SK-N-SH treated with all-trans-retinoic acid at 6 μM for 48 hours (cell line): Measurements from ENCODE around the gene TBATA.

Experiments
- ATAC-seq: fragments of 200-7000 bp; cut with Tn5 transposase; 3 replicates; pipeline ENCODE4 v1.9.1; 2020; ENCODE audit warnings: mild to moderate bottlenecking, moderate library complexity
- ARNTL ChIP-seq: fragments of 450-650 bp; formaldehyde crosslinking; IDR thresholded peaks from 2 replicates; pipeline ENCODE4 v1.5.0; 2020; ENCODE audit warnings: low read depth, mild to moderate bottlenecking, moderate library complexity, borderline replicate concordance
- BACH2 ChIP-seq: fragments of 250-450 bp; sonication (Bioruptor Pico); IDR thresholded peaks from 2 replicates; pipeline ENCODE4 v1.9.0; 2021; ENCODE audit warnings: mild to moderate bottlenecking, borderline replicate concordance
- CSDC2 ChIP-seq: fragments of 250-450 bp; sonication (Bioruptor Pico); IDR thresholded peaks from 2 replicates; pipeline ENCODE4 v1.5.0; 2020; ENCODE audit warnings: mild to moderate bottlenecking, moderate library complexity
- ESRRG ChIP-seq: fragments of 250-450 bp; sonication (Bioruptor Pico); IDR thresholded peaks from 2 replicates; pipeline ENCODE4 v1.6.1; 2021; ENCODE audit warnings: mild to moderate bottlenecking
- GLIS3 ChIP-seq: fragments of 250-450 bp; sonication (Bioruptor Pico); IDR thresholded peaks from 2 replicates; pipeline ENCODE4 v1.5.0; 2020; ENCODE audit warnings: mild to moderate bottlenecking, moderate library complexity
- ISL1 ChIP-seq: fragments of 250-450 bp; sonication (Bioruptor Pico); IDR thresholded peaks from 2 replicates; pipeline ENCODE4 v2.1.2; 2022; ENCODE audit warnings: mild to moderate bottlenecking, moderate library complexity
- OSR1 ChIP-seq: fragments of 250-450 bp; sonication (Bioruptor Pico); IDR thresholded peaks from 2 replicates; pipeline ENCODE4 v1.8.0; 2022; ENCODE audit warnings: moderate library complexity, mild to moderate bottlenecking, inconsistent platforms
- PPARA ChIP-seq: fragments of 250-450 bp; sonication (Bioruptor Pico); IDR thresholded peaks from 2 replicates; pipeline ENCODE4 v1.5.0; 2020; ENCODE audit warnings: mild to moderate bottlenecking, borderline replicate concordance
- RARB ChIP-seq: fragments of 250-450 bp; sonication (Bioruptor Pico); IDR thresholded peaks from 2 replicates; pipeline ENCODE4 v1.8.0; 2021; ENCODE audit warnings: mild to moderate bottlenecking, moderate library complexity
- SNAI2 ChIP-seq: fragments of 250-450 bp; sonication (Bioruptor Pico); IDR thresholded peaks from 2 replicates; pipeline ENCODE4 v1.5.0; 2020; ENCODE audit warnings: mild to moderate bottlenecking, moderate library complexity
- TCF4 ChIP-seq: fragments of 250-450 bp; sonication (Bioruptor Pico); IDR thresholded peaks from 2 replicates; pipeline ENCODE4 v1.8.0; 2021; ENCODE audit warnings: mild to moderate bottlenecking, moderate library complexity, borderline replicate concordance
- TOX ChIP-seq: fragments of 250-450 bp; sonication (Bioruptor Pico); IDR thresholded peaks from 2 replicates; pipeline ENCODE4 v1.8.0; 2021; ENCODE audit warnings: mild to moderate bottlenecking, moderate library complexity, borderline replicate concordance
- ZC3H10 ChIP-seq: fragments of 250-450 bp; sonication (Bioruptor Pico); IDR thresholded peaks from 2 replicates; pipeline ENCODE4 v1.5.1; 2021; ENCODE audit warnings: mild to moderate bottlenecking, moderate library complexity
- ZFP3 ChIP-seq: fragments of 250-450 bp; sonication (Bioruptor Pico); IDR thresholded peaks from 2 replicates; pipeline ENCODE4 v1.5.0; 2020; ENCODE audit warnings: mild to moderate bottlenecking, moderate library complexity
- ZFP30 ChIP-seq: fragments of 450-650 bp; formaldehyde crosslinking; IDR thresholded peaks from 2 replicates; pipeline ENCODE4 v1.5.0; 2022; ENCODE audit warnings: mild to moderate bottlenecking, moderate library complexity
- ZNF565 ChIP-seq: fragments of 450-650 bp; formaldehyde crosslinking; conservative IDR thresholded peaks from 2 replicates; pipeline ENCODE4 v1.5.0; 2020; ENCODE audit warnings: low read depth, mild to moderate bottlenecking, moderate library complexity
- ZNF70 ChIP-seq: fragments of 450-650 bp; formaldehyde crosslinking; IDR thresholded peaks from 2 replicates; pipeline ENCODE4 v1.5.0; 2020; ENCODE audit warnings: mild to moderate bottlenecking, moderate library complexity
- ZNF8 ChIP-seq: fragments of 450-650 bp; formaldehyde crosslinking; IDR thresholded peaks from 2 replicates; pipeline ENCODE4 v1.5.0; 2020; ENCODE audit warnings: mild to moderate bottlenecking, moderate library complexity
- TF ChIP-seq, protein P1 (sequence below): fragments of 250-450 bp; sonication (Bioruptor Pico); IDR thresholded peaks from 2 replicates; pipeline ENCODE4 v1.5.1; 2021; ENCODE audit warnings: mild to moderate bottlenecking, moderate library complexity
- TF ChIP-seq, protein P2 (sequence below): fragments of 250-450 bp; sonication (Bioruptor Pico); IDR thresholded peaks from 2 replicates; pipeline ENCODE4 v1.8.0; 2021; ENCODE audit warnings: low read depth, mild to moderate bottlenecking, moderate library complexity, borderline replicate concordance
- TF ChIP-seq, protein P3 (sequence below): fragments of 250-450 bp; sonication (Bioruptor Pico); IDR thresholded peaks from 2 replicates; pipeline ENCODE4 v1.8.0; 2020; ENCODE audit warnings: mild to moderate bottlenecking, moderate library complexity, borderline replicate concordance
- TF ChIP-seq, protein P4 (sequence below): fragments of 250-450 bp; sonication (Bioruptor Pico); IDR thresholded peaks from 2 replicates; pipeline ENCODE4 v1.5.1; 2020; ENCODE audit warnings: low read depth, mild to moderate bottlenecking, moderate library complexity
- TF ChIP-seq, protein P5 (sequence below): fragments of 250-450 bp; sonication (Bioruptor Pico); IDR thresholded peaks from 2 replicates; pipeline ENCODE4 v1.5.0; 2020; ENCODE audit warnings: mild to moderate bottlenecking, moderate library complexity

TBATA gene

DNA sequence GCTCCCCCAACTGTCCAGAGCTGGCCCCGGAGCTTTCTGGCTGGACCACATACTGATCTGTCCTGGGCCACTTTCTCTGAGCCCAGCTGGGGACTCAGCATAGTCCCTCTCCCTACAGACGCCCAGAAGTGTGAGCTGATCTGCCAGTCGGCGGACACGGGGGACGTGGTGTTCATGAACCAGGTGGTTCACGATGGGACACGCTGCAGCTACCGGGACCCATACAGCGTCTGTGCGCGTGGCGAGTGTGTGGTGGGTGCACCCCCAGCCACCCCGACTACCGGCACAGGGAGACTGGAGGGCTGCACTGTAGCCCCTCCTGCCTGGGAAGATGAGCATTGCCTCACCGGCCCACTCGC is 41.8 kb downstream of the TBATA start:
- TF ChIP-seq ZNF565 (no peak), TOX (CRISPR knock-in tag) (no peak), SNAI2 (CRISPR knock-in tag) (no peak), PPARA (no peak), OSR1 (no peak), GLIS3 (no peak), ZFP3 (CRISPR knock-in tag) (no peak), ESRRG (CRISPR knock-in tag) (no peak), TCF4 (no peak), ZC3H10 (CRISPR knock-in tag) (no peak), ZNF8 (CRISPR knock-in tag) (no peak)
- TF ChIP-seq, protein P1, sequence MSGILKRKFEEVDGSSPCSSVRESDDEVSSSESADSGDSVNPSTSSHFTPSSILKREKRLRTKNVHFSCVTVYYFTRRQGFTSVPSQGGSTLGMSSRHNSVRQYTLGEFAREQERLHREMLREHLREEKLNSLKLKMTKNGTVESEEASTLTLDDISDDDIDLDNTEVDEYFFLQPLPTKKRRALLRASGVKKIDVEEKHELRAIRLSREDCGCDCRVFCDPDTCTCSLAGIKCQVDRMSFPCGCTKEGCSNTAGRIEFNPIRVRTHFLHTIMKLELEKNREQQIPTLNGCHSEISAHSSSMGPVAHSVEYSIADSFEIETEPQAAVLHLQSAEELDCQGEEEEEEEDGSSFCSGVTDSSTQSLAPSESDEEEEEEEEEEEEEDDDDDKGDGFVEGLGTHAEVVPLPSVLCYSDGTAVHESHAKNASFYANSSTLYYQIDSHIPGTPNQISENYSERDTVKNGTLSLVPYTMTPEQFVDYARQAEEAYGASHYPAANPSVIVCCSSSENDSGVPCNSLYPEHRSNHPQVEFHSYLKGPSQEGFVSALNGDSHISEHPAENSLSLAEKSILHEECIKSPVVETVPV = no peak
- TF ChIP-seq, protein P2, sequence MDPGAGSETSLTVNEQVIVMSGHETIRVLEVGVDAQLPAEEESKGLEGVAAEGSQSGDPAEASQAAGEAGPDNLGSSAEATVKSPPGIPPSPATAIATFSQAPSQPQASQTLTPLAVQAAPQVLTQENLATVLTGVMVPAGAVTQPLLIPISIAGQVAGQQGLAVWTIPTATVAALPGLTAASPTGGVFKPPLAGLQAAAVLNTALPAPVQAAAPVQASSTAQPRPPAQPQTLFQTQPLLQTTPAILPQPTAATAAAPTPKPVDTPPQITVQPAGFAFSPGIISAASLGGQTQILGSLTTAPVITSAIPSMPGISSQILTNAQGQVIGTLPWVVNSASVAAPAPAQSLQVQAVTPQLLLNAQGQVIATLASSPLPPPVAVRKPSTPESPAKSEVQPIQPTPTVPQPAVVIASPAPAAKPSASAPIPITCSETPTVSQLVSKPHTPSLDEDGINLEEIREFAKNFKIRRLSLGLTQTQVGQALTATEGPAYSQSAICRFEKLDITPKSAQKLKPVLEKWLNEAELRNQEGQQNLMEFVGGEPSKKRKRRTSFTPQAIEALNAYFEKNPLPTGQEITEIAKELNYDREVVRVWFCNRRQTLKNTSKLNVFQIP = no peak
- TF ChIP-seq, protein P3, sequence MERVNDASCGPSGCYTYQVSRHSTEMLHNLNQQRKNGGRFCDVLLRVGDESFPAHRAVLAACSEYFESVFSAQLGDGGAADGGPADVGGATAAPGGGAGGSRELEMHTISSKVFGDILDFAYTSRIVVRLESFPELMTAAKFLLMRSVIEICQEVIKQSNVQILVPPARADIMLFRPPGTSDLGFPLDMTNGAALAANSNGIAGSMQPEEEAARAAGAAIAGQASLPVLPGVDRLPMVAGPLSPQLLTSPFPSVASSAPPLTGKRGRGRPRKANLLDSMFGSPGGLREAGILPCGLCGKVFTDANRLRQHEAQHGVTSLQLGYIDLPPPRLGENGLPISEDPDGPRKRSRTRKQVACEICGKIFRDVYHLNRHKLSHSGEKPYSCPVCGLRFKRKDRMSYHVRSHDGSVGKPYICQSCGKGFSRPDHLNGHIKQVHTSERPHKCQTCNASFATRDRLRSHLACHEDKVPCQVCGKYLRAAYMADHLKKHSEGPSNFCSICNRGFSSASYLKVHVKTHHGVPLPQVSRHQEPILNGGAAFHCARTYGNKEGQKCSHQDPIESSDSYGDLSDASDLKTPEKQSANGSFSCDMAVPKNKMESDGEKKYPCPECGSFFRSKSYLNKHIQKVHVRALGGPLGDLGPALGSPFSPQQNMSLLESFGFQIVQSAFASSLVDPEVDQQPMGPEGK (CRISPR knock-in tag) = no peak
- TF ChIP-seq, protein P4, sequence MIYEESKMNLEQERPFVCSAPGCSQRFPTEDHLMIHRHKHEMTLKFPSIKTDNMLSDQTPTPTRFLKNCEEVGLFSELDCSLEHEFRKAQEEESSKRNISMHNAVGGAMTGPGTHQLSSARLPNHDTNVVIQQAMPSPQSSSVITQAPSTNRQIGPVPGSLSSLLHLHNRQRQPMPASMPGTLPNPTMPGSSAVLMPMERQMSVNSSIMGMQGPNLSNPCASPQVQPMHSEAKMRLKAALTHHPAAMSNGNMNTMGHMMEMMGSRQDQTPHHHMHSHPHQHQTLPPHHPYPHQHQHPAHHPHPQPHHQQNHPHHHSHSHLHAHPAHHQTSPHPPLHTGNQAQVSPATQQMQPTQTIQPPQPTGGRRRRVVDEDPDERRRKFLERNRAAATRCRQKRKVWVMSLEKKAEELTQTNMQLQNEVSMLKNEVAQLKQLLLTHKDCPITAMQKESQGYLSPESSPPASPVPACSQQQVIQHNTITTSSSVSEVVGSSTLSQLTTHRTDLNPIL (CRISPR knock-in tag) = no peak
- ATAC-seq = no peak

DNA sequence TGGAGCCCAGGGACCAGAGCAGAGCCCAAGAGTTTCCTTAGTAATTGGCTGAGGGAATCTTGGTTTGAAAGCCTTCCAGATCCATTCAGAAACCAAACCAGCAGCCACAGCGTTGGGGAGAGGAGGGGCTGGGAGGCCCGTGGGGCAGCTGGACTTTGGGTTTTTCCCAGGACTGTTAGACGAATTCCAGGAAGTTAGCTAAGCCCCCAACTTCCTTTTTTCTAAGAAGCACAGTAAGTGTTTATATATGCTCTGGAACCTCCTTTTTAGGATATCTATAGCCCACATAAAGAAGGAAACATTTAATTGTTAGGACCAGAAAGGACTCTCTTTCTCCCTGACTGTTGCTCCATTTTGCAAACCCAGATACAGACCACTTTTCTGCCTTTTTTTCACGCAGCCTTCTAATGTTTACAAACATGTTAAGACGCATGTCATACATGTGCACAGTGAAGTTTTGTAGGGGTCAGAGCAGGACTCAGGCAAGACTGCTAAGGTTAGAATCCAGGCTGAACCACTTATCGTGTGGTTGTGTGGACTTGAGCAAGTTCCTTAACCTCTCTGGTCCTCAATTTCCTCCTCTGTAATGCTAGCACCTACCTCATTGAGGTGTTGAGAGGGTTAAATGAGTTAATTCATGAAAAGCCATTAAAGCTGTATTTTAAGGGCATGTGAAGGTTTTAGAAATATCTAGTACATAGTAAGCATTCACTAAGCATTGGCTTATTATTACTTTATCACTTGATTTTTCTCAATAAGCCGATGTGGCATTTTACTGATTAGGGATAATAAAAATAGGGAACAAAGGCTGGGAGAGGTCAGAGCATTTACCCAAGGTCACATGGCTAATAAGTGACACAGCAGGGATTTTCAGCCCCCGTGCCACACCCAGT is 42.4 kb downstream of the TBATA start:
- no peak for ATAC-seq
- TF ChIP-seq ISL1 (CRISPR knock-in tag) (no peak), TCF4 (no peak), ZNF565 (no peak), OSR1 (no peak), SNAI2 (CRISPR knock-in tag) (no peak), BACH2 (CRISPR knock-in tag) (no peak), ESRRG (CRISPR knock-in tag) (no peak), ARNTL (CRISPR knock-in tag) (no peak), RARB (CRISPR knock-in tag) (no peak), ZC3H10 (CRISPR knock-in tag) (no peak), ZFP3 (CRISPR knock-in tag) (no peak), ZNF70 (CRISPR knock-in tag) (no peak), CSDC2 (CRISPR knock-in tag) (no peak), TOX (CRISPR knock-in tag) (no peak), ZFP30 (no peak)
- TF ChIP-seq, protein P5, sequence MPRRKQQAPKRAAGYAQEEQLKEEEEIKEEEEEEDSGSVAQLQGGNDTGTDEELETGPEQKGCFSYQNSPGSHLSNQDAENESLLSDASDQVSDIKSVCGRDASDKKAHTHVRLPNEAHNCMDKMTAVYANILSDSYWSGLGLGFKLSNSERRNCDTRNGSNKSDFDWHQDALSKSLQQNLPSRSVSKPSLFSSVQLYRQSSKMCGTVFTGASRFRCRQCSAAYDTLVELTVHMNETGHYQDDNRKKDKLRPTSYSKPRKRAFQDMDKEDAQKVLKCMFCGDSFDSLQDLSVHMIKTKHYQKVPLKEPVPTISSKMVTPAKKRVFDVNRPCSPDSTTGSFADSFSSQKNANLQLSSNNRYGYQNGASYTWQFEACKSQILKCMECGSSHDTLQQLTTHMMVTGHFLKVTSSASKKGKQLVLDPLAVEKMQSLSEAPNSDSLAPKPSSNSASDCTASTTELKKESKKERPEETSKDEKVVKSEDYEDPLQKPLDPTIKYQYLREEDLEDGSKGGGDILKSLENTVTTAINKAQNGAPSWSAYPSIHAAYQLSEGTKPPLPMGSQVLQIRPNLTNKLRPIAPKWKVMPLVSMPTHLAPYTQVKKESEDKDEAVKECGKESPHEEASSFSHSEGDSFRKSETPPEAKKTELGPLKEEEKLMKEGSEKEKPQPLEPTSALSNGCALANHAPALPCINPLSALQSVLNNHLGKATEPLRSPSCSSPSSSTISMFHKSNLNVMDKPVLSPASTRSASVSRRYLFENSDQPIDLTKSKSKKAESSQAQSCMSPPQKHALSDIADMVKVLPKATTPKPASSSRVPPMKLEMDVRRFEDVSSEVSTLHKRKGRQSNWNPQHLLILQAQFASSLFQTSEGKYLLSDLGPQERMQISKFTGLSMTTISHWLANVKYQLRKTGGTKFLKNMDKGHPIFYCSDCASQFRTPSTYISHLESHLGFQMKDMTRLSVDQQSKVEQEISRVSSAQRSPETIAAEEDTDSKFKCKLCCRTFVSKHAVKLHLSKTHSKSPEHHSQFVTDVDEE (CRISPR knock-in tag) = no peak
- TF ChIP-seq, protein P3 (CRISPR knock-in tag) = no peak
- TF ChIP-seq, protein P1 = no peak
- TF ChIP-seq, protein P4 (CRISPR knock-in tag) = no peak
